Renal cortex interstitium (tissue), 11 donors: ENCODE measurements around the gene RXRA. TPM values are rescaled to one million over a fixed set of nuclear protein-coding genes. Genes with fewer than 3 reads are reported as not detected.

Source experiments
- DNase-seq, 11 donors: peaks; one replicate each; pipeline ENCODE4 v3.0.0-alpha.2; 2013; ENCODE audit warnings: low read depth in 9 of 11, low spot score in 4 of 11; ENCODE audit errors: extremely low read depth in 1 of 11
- polyA plus RNA-seq, 3 donors: library from polyadenylated mRNA; unstranded; fragments of 120-200 nt; gene quantifications; one replicate each; pipeline ENCODE4 v1.2.1, GENCODE V29; 2013; ENCODE audit not compliant: insufficient read length in 3 of 3

RXRA gene
- polyA plus RNA-seq, 3 donors = 33.5 to 51.7 (median 44.8) TPM

DNA sequence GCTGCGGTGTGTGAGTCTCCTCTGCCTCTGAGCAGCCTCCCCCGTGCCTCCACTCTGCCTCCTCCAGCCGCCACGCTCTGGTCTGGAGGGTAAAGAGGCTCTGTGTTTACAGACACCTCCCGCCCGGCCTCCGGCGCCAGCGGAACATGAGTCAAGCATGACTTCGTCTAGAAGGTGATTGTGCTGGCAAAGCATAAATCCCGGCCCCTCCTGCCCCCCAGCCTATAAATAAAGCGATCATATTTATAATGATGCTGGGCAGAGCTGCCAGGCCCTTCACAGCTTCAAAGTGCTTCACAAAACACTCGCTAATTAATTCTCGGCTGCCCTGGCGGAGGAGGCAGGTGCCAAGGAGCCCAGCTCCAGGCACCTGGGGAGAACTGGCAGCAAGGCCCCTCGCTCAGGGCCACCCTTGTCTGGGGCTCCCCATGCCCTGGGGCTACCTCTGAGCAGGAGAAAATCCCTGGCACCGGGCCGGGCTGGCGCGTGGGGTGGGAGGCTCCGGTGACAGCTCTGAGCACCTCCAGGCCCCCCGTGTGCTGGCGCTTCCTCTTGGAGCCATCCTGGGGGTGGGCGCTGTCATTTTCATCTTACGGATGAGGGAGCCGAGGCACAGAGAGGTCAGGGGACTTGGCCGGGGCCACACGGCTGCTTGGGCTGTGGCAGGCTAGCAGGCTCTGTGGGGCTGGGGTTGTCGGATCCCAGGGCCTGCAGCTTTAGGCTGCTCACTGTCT lies 87.8 kb downstream of the RXRA start:
- peak in 7 of 11 donors; percentile 63 to 81 (median 76) for DNase-seq

DNA sequence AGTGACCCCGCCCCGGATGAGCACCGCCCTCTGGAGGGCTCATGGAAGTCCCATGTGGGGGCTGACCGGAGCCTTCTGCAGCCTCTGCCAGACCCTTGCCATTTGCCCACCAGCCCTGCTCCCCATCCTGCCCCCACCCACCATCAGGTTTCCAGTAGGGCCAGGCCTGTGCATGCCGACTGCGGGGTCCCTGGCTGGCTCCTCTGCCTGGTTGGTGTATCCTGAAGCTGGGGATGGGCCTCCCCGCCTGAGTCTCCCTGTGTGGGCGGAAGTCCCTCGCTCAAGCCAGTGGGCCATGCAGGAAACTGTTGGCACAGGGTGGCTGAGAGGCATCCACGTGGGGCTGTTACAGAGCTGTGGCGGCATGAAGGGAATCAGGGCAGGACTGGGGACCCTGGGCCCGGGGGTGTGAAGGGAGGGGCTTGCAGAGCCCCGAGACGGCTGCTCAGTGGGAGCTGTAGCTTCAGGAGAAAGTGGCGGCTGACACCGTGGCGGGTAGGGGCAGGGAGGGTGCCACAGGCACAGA lies 88.7 kb downstream of the RXRA start:
- DNase-seq = no peak

GRCh38 chr9:134416385-134417015 lies 90.2 kb downstream of the RXRA start:
- no peak for DNase-seq

- no peak for DNase-seq
These were observed 92.1 kb downstream of the RXRA start for GRCh38 chr9:134418354-134418753.

- DNase-seq = no peak
These were observed 92.9 kb downstream of the RXRA start for GRCh38 chr9:134419000-134419683.

GRCh38 chr9:134419684-134420076 lies 93.4 kb downstream of the RXRA start:
- DNase-seq = no peak

DNA sequence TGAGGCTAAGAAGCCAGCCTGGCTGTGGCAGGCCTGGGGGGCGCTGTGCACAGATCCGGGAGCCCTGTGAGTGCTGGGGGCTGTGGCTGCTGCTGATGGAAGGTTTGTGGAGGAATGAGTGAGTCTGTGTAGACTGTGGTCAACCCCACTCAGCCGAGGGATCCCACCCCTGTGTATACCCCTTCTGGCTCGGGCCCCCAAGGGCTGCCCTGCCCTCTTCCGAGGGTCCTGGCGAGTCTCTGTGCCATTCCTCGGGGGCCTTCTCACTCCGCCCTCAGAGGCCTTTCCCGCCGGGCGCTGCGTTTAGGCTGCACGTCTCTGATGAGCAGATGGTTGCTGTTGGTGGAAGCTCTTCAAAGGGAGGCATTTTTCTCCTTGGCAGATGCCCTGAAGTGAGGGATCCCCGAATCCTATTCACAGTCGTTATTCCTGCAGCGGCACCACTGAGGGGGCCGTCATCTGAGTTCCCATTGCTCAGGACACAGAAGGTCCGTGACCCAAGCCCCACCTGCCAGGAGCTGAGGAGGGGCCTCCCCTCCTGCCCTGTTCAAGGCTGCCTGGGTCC lies 94.1 kb downstream of the RXRA start:
- DNase-seq = no peak

DNA sequence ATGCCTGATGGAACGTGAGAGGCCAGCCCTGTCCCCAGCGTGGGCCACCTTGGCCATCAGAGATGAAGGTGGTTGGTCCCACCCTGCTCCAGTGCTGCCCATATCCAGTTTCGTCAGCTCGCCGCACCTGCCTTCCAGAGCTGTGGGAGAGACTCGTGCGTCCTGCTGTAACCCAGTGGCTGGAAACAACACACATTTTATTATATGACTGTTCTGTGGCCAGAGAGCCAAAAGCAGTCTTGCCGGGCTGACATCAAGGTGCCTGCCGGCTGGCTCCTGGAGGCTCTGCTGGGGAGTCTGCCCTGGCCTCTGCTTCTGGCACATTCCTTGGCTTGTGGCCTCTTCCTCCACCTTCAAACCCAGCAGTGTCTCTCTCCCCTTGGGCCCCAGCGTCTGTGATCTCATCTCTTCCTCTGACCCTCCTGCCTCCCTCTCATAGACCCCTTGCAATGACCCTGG lies 94.7 kb downstream of the RXRA start:
- no peak for DNase-seq

DNA sequence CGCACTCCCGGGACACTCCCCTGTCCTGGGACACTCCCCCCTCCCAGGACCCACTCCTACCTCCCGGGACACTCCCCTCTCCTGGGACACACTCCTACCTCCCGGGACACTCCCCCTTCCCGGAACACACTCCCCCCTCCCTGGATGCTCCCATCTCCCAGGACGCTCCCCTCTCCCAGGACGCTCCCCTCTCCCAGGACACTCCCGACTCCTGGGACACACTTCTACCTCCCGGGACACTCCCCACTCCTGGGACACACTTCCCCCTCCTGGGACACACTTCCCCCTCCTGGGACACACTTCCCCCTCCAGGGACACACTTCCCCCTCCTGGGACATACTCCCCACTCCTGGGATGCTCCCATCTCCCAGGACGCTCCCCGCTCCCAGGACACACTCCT lies 95.6 kb downstream of the RXRA start:
- no peak for DNase-seq

DNA sequence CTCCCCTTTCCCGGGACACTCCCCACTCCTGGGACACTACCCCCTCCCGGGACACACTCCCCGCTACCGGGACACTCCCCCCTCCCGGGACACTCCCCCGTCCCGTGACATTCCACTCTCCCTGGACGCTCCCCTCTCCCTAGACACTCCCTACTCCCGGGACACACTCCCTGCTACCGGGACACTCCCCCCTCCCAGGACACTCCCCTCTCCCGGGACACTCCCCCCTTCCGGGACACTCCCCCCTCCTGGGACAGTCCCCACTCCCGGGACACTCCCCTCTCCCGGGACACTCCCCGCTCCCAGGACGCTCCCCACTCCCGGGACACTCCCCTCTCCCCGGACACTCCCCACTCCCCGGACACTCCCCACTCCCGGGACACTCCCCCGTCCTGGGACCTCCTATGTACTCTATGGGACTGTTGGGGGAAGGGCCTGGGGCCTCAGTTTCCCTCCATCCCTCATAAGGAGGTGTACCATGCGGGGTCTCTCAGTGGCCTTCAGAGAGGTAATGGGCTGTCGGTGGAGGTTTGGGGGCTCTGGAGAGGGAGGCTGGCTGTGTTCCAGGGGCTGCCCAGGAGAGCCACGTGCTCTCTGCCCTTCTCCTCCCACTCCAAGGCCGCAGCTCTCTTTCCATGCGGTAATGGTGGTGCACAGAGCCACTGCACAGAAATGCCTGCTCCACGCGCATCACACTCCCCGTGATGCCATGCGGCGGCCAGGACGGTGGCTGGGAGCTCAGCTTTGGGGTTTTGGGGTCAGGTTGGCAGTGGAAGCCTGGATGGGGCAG lies 96.2 kb downstream of the RXRA start:
- DNase-seq = no peak

DNA sequence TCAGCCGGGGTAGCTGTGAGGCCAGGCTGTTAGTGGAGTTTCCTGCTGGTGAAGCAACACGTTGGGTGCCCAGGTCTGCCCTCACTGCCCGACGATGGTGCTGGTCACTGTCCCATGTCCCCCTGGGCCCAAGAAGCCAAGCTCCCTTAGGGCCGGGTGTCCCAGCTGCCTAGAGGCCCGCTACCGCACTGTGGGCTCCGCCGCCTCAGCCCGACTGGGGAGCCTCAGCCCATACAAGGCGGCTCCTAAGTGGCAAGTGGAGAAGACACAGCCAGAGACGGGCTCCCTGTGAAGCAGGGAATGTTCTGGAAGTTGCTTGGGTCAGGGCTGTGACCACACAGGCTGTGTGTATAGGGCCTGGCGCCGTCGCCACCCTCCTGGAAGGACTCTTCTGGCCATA lies 96.9 kb downstream of the RXRA start:
- DNase-seq = no peak

DNA sequence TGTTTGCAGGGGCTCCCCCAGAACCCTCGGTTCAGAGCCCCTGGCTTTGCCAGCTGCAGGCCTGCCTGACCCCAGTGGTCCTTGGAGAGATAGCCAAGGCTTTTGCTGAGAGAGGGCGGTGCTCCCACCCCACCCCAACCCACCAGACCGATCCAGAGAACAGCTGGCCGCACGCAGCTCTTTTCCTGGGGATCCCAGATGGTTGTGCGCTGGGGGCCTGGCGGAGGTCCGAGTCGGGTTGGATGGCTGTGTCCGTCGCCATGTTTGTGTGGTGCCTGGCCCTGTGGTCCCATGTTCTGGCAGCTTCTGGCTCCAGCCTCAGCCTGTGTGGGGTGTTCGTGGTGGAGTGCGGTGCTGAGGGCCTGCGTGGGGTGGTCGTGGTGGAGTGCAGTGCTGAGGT lies 97.5 kb downstream of the RXRA start:
- DNase-seq = no peak

GRCh38 chr9:134424818-134425217 lies 98.6 kb downstream of the RXRA start:
- no peak for DNase-seq

DNA sequence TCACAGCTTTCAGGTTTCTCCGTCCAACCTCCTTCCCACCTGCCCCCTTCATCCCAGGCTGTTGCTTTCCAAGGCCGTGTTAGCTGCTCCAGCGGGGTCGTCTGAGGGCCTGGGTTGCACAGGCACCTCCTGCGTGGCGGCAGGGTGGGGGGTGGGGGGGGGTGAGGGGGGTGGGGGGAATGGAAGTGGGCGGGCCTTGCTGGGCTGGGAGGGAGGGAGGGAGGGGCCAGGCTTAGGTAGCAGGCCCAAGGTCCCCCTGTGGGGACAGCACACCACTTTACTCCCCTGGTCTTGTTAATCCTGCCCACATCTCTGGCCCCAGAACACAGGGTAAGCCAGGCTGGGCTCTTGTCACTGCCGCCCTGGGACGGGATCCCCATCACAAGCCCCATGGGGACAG lies 99.1 kb downstream of the RXRA start:
- DNase-seq = no peak

GRCh38 chr9:134425812-134426211 lies 99.6 kb downstream of the RXRA start:
- DNase-seq = no peak

- DNase-seq = no peak
These were observed 100.2 kb downstream of the RXRA start for GRCh38 chr9:134426436-134426835.

DNA sequence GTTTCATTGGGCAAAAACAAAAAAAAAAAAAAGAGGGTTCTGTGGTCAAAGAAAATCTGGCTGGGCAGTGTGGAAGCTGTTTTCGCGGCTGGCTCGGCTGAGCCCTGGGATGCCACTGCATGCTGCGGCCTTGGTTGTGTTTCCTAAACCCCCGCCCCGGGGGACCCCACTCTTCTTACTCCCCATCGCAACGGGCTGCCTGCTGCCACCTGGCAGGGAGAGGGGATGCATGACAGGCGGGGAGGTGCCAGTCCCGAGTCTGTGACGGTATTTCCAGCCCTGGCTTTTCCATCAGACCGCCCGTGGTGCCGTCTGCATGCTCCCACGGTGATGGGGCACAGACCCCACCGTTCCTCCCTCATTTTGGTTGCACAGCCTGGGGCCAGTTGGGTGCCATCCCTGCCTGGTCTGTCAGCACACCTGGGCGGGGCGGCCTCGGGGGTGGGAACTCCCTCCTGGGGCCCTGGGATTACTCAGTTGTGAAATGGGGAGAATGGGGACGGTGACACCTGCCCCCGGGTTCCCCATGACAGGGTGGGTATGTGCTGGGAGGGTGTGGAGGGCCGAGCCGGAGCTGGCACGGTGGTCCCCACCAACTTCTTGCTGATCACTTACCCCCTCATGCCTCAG lies 101.0 kb downstream of the RXRA start:
- DNase-seq = no peak

DNA sequence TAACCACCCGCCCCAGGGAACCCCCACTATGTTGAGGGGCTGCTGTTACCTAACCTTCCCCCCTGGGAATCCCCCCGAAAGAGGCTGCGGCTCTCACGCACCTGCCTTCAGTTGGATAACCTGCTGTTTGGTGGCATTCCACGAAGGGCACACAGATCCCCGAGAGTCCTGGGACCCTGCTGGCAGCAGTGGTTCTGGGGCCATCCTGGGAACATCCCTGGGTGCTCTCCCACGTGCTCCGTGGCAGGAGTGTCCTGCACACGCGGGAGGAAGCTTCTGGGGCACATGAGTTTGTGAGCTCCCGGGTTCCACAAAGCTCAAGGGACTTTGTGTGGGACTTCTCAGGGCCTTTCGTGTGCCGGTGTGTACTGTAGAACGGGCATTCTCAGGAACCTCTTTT lies 102.3 kb downstream of the RXRA start:
- no peak for DNase-seq

DNA sequence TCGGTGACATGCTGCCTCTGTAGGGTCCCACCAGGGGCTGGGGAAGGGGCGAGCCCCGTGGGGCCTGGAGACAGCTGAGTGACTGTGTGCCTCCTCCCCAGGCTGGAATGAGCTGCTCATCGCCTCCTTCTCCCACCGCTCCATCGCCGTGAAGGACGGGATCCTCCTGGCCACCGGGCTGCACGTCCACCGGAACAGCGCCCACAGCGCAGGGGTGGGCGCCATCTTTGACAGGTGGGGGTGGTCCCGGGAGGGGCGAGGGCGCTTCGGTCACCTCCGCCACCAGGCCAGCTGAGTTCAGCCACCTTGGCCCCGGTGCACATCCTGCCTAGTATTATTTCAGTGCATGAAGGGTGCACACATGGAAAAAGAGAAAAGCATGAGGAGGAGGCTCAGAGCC lies 102.8 kb downstream of the RXRA start:
- DNase-seq = no peak
